Astrocyte (in vitro differentiated cells and primary cell): ENCODE results near the gene STX16.

Source experiments
- EZH2 ChIP-seq: IDR thresholded peaks from 2 replicates; pipeline ENCODE4 v1.6.1; 2012; ENCODE audit warnings: mild to moderate bottlenecking, low read length, inconsistent platforms; ENCODE audit not compliant: insufficient read depth
- TF ChIP-seq, protein P1 (sequence below): IDR thresholded peaks from 2 replicates; pipeline ENCODE4 v1.5.1; 2011; ENCODE audit warnings: low read depth, mild to moderate bottlenecking, inconsistent platforms, low read length, moderate library complexity; ENCODE audit not compliant: insufficient read depth

DNA sequence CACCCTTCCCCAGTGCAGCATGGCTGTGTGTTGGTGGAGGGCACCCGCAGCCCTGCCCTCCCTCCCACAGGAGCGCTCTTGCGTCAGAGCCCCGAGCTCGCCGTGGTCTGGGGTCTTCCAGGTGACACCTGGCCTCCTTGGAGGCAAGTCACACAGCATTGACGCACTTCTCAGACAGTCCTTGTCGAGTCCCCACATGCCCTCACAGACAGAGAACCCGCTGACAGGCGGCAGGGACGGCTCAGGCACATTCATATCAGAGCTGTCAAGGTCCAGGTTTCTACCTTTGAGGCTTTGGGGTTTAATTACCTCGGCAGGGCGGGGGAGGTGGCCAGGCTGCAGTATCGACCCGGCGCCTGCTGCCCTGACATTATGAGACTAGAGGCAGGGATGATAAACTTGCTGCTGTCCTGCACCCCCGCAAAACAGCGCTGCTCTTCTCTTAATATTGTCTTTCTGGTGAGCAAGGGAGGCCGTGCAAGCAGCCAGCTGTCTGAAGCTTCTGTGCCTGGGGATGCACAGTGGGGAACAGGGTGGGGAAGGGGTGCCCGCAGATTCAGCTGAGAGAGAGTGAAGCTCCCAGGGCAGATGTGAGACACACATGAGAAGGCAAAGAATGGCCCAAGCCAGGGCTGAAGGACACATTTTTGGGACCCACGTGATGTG, 46.3 kb downstream of the STX16 start:
- no peak for TF ChIP-seq EZH2
- TF ChIP-seq, protein P1, sequence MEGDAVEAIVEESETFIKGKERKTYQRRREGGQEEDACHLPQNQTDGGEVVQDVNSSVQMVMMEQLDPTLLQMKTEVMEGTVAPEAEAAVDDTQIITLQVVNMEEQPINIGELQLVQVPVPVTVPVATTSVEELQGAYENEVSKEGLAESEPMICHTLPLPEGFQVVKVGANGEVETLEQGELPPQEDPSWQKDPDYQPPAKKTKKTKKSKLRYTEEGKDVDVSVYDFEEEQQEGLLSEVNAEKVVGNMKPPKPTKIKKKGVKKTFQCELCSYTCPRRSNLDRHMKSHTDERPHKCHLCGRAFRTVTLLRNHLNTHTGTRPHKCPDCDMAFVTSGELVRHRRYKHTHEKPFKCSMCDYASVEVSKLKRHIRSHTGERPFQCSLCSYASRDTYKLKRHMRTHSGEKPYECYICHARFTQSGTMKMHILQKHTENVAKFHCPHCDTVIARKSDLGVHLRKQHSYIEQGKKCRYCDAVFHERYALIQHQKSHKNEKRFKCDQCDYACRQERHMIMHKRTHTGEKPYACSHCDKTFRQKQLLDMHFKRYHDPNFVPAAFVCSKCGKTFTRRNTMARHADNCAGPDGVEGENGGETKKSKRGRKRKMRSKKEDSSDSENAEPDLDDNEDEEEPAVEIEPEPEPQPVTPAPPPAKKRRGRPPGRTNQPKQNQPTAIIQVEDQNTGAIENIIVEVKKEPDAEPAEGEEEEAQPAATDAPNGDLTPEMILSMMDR, result no peak
